GM18873 (cell line): ENCODE results near the gene SRP19.
"Not testable (repeated sequence)": the region's sequence is repeated elsewhere in the genome, so short reads cannot be mapped to it uniquely, and the experiment has no call there.

Experiments
- ATAC-seq: cut with Tn5 transposase; IDR thresholded peaks from one replicate; pipeline ENCODE4 v1.9.1; 2021; ENCODE audit warnings: mild to moderate bottlenecking, moderate library complexity, moderate number of reproducible peaks; ENCODE audit not compliant: unreplicated experiment, low FRiP score

The SRP19 gene

DNA sequence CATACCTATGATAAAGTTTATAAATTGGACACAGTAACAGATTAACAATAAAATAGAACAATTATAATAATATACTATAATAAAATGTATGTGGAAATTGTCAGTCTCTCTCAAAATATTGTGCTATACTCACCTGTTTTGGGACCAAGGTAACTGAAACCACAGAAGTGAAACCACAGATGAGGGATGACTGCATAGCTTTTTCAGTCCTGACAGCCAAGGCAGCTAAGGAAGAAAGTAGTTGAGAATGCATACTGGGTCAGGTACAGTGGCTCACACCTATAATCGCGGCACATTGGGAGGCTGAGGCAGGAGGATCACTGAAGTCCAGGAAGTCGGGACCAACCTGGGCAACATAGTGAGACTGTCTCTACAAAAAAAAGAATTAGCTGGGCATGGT is 8.9 kb downstream of the SRP19 start:
- ATAC-seq: no peak

DNA sequence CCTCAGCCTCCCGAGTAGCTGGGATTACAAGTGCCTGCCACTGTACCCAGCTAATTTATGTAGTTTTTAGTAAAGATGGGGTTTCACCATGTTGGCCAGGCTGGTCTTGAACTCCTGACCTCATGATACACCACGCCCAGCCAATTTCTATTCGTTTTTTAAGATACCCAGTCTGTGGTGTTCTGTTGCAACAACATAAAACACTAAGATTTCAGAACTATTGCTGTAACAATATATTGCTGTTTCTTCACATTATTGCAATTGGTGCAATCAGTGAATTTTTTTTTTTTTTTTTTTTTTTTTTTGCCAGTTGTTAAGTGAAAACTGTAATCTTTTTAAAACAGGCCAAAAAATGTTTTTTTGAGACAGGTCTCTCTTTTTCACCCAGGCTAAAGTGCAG is 9.9 kb downstream of the SRP19 start:
- ATAC-seq: no peak

DNA sequence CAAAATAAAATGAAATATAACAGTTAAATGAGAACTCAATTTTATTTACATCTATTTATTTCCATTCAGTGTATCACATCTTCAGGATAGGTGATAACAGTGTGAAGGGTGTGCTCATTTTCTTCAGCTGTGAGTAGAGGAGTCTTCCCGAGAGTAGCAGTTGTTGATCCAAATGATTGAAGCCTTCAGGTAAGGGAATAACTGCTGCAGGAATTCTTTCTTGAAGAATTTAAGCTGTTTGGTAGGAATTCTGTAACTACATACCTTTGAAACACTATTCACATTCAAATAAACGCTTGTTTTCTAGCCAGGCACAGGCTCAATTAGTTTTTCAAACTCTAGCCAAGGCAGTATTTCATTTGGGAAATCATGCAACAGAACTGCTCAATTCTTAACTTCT is 15.3 kb downstream of the SRP19 start:
- no peak for ATAC-seq

DNA sequence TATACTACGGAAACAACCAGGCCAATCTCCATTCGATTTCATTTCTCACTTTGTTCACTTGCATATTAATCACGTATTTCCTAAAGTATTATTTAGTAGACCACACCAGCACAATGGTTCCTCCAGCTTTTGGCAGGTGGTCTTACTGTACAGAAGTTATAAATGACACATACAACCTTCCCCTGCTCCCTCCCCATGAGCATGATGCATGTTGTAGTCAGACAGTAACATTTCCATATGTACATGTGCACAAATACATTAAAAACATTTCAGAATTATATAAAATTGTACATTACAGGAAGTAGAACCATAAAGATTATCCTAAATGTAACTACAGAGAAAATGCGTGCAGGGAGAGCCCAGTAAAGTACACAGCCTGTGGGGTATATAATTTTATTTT is 17.0 kb downstream of the SRP19 start:
- ATAC-seq: no peak

DNA sequence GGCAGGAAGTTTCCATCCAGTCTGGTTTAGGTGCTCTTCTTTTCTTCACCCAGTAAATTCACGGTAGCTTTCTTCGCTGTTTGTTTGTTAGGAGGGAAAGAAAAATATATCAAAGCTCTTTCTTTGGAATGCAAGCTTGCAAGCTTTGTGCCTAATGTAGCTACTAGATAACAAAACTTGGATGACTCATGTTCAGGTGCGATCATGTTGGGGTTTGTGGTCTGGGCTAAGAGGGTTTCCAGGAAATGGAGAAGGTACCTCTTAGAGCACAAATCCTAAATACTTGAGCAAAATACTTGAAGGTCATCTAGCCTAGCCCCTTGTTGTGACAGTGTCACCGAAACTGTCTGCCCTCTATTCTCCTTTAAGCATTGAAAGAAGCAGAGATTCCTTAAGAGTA is 17.7 kb downstream of the SRP19 start:
- no peak for ATAC-seq

DNA sequence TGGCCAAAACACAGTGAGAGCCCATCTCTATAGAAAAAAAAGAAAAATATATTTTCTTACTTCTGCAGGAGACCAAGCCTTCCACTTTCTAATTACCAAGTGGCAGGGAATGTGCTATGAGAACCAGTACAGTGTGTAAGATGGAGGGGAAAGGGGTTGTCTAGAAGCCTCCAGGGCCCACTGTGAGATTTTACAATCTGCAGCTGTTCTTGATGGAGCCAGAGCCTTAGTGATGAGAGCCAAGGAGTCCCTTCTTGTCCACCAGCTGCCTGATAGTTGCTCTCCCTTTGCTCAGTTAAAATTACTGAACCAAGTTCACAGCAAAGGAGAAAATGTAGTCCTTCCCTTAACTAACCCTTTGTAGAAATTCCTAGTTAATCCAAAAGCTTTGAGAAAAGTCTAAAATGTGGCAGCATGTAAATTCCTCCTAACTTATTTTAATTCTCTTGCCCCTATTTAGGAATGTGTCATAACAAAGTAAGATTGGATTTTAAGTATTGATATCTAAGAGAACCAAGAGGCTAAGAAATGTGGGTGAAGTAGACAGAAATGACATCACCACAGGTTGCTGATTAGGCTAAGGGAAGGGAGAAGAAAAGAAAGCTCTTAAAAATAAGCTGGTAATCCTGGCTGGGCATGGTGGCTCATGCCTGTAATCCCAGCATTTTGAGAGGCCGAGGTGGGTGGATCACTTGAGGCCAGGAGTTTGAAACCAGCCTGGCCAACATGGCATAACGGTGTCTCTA is 19.3 kb downstream of the SRP19 start:
- no peak for ATAC-seq

DNA sequence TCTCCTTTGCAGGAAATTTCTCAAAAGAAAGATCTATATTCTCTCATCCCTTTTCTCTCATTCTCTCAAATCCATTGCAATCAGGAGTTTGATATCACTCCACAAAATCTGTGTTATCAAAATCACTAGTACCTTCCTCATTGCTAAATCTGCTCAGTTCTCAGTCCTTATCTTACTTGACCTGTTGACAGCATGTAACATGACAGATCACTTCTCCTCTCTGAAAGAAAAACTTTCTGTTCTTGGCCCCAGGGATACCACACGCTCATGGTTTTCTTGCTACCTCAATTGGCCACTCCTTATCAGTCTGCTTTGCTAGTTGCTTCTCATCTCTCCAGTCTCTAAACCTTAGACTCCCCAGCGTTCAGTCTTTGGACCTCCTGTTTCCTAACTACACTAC is 22.1 kb downstream of the SRP19 start:
- ATAC-seq: no peak

DNA sequence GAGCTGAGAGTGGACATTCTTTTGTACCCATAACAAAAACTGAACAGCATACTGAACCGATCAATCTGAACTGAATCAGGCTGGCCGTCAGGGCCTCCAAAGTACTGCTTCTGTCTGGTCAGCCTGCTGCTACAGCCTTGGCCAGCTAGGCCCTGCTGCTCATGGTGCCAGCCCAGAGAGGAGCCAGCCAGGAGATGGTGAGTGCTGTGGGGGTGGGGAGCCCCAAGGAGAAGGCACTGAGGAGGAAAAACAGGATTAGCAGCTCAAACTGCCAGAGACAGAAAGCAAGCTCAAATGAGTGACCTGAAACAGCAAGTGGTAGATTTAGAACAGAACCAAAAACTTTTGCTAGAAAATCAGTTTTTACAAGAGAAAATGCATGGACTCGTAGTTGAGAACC is 23.9 kb downstream of the SRP19 start:
- no peak for ATAC-seq

DNA sequence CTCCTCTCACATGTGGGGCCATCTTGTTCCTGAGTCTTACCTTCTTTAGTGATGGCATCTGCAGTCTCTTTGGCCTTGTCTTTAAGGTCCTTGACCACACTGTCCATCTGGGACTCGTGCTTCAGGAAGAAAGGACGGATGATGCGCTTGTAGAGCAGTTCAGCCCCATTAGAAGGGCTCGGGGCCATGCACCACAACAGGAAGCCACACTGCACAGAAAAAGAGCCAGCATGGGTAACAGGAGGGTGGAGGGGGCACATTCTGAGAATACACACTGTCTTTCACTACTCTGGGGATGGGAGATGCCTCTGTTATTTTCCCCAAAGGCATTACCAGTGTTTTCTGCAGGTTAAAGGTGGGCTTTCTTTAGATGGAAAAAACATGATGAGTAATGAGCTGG is 25.9 kb downstream of the SRP19 start:
- ATAC-seq: no peak

DNA sequence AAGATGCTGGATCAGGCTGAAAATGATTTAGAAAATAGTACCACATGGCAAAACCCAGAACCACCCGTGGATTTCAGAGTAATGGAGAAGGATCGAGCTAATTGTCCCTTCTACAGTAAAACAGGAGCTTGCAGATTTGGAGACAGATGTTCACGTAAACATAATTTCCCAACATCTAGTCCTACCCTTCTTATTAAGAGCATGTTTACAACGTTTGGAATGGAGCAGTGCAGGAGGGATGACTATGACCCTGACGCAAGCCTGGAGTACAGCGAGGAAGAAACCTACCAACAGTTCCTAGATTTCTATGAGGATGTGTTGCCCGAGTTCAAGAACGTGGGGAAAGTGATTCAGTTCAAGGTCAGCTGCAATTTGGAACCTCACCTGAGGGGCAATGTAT is 31.0 kb downstream of the SRP19 start:
- ATAC-seq: not testable (repeated sequence)

DNA sequence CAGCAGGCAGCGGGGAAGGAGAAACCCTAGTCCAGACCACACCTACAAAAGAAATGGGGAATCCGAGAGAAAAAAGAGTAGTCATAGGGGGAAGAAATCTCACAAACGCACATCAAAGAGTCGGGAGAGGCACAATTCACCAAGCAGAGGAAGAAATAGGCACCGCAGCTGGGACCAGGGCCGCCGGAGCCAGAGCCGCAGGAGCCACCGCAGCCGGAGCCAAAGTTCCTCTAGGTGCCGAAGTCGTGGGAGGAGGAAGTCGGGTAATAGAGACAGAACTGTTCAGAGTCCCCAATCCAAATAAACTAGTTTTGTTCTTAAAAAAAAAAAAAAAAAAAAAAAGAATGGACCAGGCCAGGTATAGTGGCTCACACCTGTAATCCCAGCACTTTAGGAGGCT is 31.7 kb downstream of the SRP19 start:
- ATAC-seq: no peak

DNA sequence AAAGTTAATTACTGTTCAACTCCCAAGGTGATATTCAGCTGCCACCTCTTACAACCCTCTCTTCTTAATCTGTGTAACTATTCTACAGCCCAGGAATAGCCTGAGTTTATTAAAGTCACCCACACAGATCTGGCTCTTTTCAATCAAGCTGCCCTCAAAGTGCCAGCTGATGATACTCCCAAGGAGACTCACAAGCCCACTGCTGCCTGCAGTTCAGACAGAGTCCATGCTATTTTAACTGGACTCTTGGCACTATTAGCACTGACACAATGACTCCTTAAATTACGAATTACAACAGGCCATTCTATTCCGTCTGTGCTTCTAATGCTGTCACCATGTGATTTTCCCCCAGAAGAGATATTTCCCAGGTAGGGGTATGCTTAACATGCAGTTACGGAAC is 34.6 kb downstream of the SRP19 start:
- ATAC-seq: no peak

DNA sequence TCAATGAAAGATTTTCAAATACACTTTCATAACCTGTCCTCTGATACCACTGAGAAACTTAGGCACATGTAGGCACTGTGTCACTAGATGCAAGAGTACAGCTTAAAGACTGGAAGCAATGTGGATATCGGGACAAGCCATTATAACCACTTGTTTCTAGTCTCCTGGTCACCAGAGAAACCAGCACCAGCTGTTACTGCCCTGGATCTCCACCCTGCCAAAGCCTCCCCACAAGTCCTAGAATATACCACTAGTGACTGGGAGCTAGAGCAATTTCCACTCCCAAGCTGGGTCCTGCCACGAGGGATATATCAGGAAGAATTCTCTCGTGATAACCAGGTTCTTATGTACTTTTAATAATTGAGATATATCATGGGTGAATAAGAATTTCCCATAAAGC is 41.5 kb downstream of the SRP19 start:
- ATAC-seq: no peak

DNA sequence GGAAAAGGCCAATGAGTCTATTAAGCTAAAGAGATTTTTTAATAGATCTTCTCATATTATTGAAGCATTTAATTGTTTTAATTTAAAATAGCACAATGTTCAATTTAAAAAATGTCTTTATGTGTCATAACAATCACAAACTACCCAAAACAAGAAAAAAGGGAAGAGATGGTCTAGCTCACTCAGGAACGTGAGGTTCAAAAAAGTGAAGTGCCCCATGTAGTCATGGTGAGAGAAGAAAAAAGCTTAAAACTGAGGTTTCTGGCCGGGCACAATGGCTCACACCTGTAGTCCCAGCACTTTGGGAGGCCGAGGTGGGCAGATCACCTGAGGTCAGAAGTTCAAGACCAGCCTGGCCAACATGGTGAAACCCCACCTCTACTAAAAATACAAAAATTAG is 43.9 kb downstream of the SRP19 start:
- ATAC-seq: not testable (repeated sequence)

DNA sequence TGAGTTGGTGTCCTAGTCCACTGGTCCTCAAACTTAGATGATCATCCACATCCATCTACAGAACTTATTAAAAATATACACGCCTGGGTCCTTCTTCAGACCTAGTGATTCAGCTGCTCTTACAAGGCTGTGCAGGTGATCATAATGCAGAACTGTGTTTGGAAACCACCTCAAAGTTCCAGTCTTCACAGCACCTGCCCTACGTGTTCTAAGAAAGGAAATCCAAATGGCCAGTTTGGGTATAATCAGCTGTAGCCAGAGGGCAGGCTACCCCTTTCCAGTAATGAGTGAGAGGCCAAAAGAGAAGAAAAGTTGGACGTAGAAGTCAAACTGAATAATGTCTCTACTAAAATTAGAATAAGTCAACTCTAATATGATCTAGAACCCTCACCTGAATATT is 45.5 kb downstream of the SRP19 start:
- ATAC-seq: no peak

DNA sequence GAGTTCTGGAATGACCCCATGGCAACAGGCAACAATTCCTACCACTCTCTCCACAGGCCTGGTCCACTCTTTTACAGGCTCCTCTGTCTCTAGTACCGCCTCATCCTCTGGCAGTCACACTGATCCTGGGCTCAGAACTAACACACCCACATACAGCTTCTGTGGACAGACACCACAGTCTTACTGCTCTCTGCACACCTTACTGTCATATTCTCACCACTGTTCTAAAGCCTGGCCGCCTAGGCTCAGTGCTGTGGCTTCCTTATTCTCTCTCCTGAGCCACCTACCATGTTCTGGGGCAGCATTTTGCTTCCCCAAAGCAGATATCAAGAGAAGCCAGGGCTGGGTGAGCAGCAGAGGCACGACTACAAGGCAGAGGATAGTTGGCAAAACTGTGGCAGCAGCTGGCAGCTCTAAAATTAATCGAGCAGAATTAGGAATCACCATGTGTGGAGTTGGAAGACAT is 46.1 kb downstream of the SRP19 start:
- no peak for ATAC-seq

DNA sequence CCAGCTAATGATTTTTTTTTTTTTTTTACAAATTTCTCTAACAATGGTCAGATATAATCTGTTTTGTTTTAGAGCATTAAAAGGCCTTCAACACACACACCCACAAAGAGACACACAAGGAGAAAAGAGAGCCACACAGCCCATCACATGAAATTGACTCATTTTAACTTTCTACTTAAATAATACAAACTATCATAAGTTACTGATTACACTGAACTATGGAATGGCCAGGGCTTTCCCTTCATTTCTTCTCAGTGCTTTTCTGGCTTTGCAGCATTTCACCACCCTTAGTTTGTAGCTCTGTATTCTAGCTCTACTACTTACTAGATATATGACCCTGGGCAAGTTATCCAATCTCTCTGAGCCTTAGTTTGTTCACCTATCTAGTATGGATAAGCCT is 47.8 kb downstream of the SRP19 start:
- ATAC-seq: no peak

DNA sequence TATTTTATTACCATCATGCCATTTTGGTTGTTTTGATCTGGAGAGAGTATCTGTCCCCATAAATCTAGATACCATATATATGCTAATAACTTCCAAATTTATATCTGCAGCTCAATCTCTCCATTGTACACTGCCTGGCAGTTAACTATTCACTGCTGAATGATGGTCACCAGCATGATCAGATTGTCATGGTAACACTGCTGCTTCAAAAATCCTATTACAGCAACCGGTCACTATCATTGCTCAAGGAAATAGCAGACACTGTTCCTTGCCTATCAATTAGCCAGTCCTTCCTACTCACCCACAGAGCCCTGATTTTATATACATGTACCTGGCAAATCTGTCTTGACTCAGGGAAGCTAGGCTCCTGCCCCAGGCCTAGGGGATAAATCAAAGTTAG is 49.4 kb downstream of the SRP19 start:
- no peak for ATAC-seq

DNA sequence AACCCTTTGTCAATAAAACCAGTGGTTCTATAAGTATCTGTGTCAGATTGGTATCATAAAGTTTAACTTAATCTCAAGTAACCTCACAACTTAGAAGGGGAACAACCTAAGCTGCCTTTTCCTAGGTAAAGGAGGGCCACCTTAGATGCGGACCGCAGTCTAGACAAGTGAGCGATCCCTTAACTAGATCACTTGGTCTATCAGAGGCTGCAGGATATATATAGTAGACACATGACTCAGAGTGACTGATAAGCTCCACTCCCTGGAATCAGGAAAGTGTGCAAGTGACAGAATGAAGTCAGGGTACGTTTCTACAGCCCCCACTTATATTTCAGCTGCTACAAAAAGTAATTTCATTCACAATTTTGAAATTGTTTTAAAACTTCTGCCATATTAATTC is 53.5 kb downstream of the SRP19 start:
- ATAC-seq: no peak

DNA sequence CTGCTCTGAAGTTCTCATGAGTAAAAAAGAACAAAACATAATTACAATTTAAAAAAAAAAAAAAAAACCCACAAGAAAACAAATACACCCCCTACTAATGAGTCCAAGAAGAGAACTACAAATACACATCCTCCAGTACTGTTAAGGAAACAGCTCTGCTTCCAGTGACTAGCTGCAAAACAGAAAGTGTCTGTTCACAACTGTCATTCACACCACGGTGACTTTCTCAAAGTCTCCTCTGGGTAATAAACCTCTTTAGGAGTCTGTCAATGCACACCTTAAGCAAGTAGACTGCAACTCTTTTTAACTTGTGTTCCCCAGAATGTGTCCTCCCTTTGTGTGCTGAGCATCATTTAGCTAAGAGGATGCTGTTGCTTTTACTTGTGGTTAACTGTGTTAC is 54.7 kb downstream of the SRP19 start:
- no peak for ATAC-seq

DNA sequence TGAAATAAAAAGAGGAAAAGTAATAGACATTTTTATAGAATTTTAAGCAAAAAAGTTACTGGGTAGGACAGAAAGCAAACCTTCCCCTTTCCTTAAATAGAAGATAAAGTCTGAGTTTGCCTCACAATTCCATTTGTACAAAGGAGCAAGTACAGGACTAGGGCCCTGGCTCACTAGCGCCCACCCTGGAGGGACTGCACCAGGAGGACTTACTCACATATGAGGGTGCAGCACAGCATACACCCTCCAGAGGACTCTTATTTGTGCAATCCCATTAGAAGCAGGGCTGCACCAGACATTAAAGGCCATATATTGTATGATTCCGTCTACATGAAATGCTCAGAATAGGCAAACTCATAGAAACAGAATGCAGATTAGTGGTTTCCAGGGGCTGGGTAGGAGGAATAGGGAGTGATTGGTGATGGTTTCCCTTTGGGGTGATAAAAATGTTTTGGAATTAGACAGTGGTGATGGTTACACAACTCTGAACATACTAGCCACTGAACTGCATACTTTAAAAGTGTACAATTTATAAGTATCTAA is 56.4 kb downstream of the SRP19 start:
- ATAC-seq: no peak

DNA sequence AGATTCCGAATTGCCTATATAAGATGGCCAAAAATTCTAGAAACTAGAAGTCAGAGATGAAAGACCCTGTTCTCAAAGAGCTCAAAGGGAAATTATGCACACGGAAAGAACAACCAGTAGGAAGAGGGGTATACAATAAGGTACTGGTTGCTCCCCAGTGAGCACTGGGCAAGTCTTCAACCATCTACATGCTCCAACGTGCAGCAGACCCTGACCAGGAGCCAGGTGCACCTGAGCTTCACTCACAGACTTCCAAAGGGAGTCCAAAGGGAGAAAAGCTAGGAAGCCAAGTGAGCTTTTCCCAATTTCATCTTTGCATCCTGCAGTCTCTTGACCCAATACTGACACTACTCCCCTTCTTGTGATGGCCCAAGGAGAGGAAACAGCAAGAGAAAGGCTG is 57.0 kb downstream of the SRP19 start:
- ATAC-seq: no peak

DNA sequence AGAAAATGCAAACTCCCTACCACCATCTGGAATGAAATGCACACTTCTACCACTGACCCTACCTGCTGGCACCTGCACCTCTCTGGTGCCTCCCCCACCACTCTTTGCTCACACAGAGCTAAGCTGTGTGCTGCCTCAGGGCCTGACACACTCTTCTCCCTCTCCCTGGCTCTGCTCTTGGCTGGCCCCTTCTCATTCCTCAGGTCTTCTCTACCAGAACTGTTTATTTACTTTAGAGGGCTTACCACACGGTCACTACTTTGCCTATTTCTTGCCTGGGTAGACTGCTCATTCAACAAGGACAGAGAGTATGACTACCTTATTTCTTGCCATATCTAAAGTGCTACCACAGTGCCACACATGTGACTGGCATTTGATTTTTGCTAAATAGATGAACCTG is 57.6 kb downstream of the SRP19 start:
- no peak for ATAC-seq
